SW 1271 (cell line): ENCODE results near the gene C12orf76.
"Not testable (repeated sequence)": the region's sequence is repeated elsewhere in the genome, so short reads cannot be mapped to it uniquely, and the experiment has no call there.

Source experiments
- DNase-seq, 2 experiments: peaks; one replicate each; lab custom pipeline; 2025; lab: John Stamatoyannopoulos, UW

The C12orf76 gene

GRCh38 chr12:110023059-110023980 is 25.0 kb downstream of the C12orf76 start:
- DNase-seq, result no peak

GRCh38 chr12:110020956-110021355 is 27.4 kb downstream of the C12orf76 start:
- DNase-seq, result no peak

- no peak for DNase-seq
Measured at GRCh38 chr12:110015132-110015531, 33.2 kb downstream of the C12orf76 start.

- no peak for DNase-seq
Measured at GRCh38 chr12:110012659-110013058, 35.7 kb downstream of the C12orf76 start.

GRCh38 chr12:110012137-110012536 is 36.2 kb downstream of the C12orf76 start:
- DNase-seq, result no peak

GRCh38 chr12:110010853-110011723 is 37.2 kb downstream of the C12orf76 start:
- no peak for DNase-seq

- DNase-seq, result not testable (repeated sequence)
Measured at GRCh38 chr12:110008681-110009398, 39.5 kb downstream of the C12orf76 start.

- no peak for DNase-seq
Measured at GRCh38 chr12:110007881-110008280, 40.4 kb downstream of the C12orf76 start.

- DNase-seq, result no peak
Measured at GRCh38 chr12:110006115-110006514, 42.2 kb downstream of the C12orf76 start.

- DNase-seq, result no peak
Measured at GRCh38 chr12:110005319-110005973, 42.9 kb downstream of the C12orf76 start.

GRCh38 chr12:110004598-110004997 is 43.7 kb downstream of the C12orf76 start:
- no peak for DNase-seq

- no peak for DNase-seq
Measured at GRCh38 chr12:110002676-110003515, 45.4 kb downstream of the C12orf76 start.

- peak in 1 of 2 experiments; percentile 31 for DNase-seq
Measured at GRCh38 chr12:110001596-110001995, 46.7 kb downstream of the C12orf76 start.

- DNase-seq, result peak in 1 of 2 experiments; percentile 20
Measured at GRCh38 chr12:109999983-110000505, 48.3 kb downstream of the C12orf76 start.

GRCh38 chr12:109999649-109999971 is 48.7 kb downstream of the C12orf76 start:
- DNase-seq, result no peak

GRCh38 chr12:109998904-109999648 is 49.2 kb downstream of the C12orf76 start, which contains the start of gene ANKRD13A:
Gene ANKRD13A, plus strand, starts transcription at chr12:109999430. Its CDS starts 259 bp downstream, at chr12:109999689.
- peak; percentile 65 to 93 for DNase-seq

- no peak for DNase-seq
Measured at GRCh38 chr12:109998241-109998903, 50.0 kb downstream of the C12orf76 start.

- DNase-seq, result no peak
Measured at GRCh38 chr12:109997393-109997792, 50.9 kb downstream of the C12orf76 start.

GRCh38 chr12:109996483-109996853 is 51.9 kb downstream of the C12orf76 start:
- DNase-seq, result no peak
